HG03025 (cell line): ENCODE results near the gene HS1BP3.

Experiments used
- ATAC-seq: cut with Tn5 transposase; IDR thresholded peaks from one replicate; pipeline ENCODE4 v1.9.1; 2021; ENCODE audit warnings: mild to moderate bottlenecking, moderate library complexity; ENCODE audit not compliant: unreplicated experiment, low FRiP score

HS1BP3 gene

DNA sequence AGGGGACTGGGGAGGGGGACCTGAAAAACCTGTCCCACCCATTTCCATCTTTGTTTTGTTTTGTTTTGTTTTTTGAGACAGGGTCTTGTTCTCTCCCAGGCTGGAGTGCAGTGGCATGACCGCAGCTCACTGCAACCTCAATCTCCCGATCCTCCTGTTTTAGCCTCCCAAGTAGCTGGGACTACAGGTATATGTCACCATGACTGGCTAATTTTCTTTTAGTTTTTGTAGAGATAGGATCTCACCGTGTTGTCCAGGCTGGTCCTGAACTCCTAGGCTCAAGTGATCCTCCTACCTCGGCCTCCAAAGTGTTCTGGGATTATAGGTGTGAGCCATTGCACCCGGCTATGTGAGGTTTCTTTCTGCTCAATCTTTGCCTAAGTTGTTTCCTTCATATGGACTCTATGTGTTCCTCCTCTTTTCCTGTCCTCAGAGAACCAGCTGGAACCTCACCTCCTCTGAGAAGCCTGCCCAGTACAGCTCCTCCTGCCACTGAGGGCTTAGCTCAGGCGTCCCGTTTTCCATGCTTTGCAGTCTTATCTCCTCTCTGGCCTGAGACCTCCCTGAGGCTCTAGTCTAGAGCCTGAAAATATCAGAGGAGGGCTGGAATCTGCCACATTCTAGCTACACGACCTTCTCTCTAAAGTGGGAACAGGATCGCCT is 74.8 kb downstream of the HS1BP3 start:
- no peak for ATAC-seq

DNA sequence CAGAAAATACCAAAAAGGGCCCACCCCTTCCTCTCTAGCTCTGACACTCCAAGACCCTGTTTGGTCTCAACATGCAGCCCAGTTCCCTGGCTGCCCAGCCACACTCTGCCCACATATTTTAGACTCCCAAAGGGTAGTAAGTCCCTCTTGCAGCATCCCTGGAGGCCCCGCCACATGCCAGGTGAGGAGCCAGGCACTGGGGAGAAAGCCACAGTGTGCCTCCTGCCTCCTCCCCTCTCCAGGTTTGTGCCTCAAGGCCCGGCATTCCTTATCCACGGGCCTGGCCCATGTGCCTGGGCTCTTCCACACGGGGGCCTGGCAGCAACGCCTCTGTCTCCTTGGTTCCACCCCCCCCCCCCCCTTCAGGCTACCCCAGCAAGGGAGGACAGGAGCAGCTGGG is 75.5 kb downstream of the HS1BP3 start:
- ATAC-seq, result no peak

DNA sequence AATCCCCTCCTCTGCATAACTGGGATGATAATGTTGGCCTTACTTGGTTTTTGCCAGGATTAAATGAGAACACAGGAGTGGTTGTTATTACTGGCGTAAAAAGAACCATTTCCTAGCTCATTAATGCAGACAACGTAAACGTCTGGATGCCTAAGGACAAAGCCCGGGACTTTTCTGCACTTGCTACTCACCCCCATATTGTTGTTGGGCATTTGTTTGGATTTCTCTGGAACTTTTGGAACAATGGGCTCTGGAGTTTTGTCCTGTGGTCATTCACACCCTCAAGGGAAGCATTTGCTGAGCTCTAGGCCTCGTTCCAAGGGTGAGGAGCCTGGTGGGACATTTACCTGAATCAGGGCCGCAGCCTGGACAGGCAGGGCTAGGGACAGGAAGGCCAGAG is 76.0 kb downstream of the HS1BP3 start:
- ATAC-seq, result no peak

DNA sequence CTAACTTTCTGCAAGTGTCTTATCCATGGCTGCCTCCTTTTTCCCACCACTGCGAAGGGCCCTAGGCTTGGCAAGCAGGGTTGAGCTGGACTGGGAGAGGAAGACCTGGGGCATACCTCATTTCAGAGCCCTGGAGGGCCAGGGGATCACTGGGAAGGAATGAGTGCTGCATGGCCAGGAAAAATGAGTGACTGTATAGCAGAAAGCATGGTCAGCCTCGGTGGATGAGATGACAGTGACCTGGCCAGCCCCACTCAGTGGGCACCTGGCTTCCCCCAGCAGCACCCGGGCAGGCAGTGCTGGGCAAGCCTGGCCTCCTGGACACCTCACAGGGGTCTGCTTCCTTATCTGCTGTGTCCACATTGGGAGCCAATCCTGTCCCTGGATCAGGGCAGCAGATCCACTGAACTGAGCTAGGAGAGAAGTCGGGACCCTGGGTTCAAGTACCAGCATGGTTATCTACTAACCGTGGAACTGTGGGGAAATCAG is 76.4 kb downstream of the HS1BP3 start:
- no peak for ATAC-seq

DNA sequence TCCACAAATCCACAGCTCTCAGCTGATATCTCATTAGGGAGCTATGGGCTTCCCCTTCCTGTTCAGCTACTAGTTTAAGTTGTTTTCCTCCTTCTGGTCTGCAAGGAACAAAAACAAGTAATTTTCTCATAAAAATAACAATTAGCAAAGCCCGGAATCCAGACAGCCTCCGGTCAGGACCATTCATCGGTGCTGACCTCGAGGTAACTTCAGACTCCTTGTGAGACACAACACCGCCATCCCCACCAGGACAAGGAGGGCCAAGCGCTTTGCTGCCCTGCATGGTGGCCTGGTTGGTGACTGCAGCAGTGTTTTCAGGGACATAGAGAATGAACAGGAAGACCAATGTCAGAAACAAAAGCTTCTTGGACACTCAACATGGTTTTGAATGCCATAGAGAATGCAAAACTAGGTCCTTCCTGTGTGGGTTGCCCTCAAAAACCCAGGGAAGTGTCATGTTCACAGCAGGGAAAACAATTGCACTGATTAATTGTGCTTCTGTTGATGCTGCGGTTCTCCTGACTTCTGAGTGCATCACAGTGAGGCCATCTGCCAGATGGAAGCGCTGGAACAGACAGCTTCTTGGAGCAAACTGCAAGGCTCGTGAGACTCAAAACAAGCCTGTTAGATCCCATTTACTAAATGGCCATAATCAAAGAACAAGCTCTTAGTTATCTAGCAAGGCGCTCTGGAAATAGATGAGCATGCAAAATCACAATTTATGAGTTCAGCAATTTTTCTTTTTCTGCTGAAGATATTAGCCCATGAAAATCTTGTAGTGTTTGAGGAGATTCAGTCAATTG is 77.1 kb downstream of the HS1BP3 start:
- ATAC-seq, result no peak

DNA sequence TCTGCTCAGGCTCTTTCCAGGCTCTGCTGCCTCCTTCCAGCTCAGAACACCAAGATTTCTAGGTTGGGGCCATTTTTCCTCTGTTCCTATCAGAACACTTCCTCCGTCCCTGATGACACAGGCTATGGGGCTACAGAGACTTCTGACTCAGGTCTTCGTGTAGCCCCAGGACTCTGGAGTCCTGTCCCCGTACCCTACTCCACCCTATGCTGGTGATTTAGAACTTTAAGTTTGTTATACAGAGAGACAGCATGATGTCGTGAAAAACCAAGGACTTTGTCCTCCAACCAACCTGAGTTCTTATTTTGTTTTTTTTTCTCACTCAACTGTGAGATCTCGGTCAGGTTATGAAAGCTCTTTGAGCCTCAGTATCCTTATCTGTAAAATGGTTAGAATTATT is 78.7 kb downstream of the HS1BP3 start:
- no peak for ATAC-seq

DNA sequence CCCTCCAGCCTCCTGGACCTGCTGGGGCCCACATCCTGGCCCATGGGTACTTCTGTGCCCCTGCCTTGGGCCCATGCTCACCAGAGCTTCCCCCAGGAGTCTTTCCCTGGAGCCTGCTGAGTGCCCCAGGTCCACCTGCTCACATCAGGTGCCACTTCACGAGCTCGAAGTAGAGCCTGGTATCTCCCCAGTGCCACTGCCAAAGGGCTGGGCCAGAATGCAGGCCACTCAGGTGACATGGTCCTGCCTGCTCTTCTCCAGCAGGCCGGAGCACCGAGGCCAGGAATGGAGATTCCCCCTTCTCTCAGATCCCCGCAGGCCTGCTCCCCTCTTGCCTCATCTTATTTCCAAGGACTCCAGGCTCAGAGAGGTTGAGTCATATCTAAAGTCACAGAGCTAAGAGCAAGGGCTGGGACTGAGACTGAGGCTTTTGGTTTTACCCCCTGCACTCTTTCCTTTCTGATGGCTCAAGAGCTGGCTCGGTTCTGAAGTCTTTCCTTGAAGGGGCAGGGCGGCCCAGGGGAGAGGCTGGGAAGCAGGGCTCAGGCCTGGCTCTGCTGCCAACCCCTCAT is 79.2 kb downstream of the HS1BP3 start:
- ATAC-seq, result no peak

DNA sequence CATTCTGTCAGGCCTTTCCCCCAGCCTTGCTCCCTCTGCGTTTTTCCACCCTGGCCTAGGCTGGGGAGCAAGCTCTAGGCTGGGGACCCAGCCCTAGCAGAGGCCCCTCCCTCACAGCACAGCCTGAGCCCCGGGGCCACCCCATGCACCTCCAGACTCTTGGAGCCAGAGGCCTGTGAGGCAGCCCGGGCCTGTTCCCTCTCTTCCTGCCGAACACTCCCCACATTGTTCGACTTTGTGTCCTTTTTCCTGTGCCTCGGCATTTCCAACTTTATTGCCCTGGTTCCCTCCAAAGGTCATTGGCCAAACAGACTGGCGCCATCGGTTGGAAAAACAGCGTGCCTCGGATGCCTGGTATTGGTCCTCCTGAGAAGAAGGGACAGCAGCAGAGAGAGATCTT is 79.7 kb downstream of the HS1BP3 start:
- no peak for ATAC-seq

DNA sequence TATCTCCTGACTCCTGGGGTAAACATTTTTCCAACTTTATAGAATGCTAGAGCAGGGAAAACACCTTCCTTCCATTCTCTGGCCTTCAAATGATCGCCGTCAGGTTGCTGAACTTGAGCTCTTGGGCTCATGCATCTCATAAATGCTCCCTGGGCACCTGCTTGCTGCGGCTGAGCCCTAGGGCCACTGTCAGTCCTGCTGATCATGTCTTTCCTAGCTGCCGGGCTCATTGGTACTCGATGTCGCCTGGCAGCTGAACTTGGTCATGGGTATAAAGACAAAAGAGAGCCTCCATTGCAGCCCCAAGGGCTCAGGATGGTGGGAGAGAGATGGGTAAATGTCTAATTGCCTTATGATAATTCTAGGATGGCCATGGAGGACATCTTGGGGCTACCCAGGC is 80.6 kb downstream of the HS1BP3 start:
- ATAC-seq, result no peak

DNA sequence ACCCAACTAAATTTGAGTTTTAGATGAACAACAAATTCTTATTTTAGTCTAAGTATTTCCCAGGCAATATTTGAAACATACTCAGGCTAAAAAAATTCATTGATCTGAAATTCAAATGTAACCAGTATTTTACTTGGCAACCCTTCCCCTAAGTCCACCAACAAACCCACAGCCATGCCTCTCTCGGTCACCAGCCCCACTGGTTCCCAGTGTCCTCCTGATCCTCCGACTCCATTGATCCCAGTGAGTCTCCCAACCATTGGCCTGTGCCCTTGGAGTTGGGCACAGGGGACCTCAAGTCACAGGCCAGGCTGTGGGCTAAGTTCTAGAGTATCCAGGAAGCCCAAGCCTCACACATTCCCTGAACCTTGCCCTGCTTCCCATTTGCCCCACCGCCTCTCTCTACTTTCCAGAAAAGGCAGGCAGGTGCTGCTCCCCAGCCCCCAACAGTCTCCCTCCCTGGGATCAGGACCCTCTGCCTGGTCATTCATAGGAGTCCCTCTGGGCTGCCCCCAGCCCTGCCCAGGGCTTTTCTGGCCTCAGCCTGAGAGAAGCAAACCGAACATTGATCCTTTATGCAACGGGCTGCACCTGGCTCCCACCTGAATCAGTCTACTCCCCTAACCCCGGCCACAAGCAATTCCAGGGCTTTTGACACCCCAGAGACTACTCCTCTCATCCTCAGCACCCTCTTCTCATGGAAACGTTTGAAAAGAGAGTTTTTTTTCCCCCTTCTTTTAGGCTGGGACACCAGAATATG is 81.3 kb downstream of the HS1BP3 start:
- no peak for ATAC-seq

DNA sequence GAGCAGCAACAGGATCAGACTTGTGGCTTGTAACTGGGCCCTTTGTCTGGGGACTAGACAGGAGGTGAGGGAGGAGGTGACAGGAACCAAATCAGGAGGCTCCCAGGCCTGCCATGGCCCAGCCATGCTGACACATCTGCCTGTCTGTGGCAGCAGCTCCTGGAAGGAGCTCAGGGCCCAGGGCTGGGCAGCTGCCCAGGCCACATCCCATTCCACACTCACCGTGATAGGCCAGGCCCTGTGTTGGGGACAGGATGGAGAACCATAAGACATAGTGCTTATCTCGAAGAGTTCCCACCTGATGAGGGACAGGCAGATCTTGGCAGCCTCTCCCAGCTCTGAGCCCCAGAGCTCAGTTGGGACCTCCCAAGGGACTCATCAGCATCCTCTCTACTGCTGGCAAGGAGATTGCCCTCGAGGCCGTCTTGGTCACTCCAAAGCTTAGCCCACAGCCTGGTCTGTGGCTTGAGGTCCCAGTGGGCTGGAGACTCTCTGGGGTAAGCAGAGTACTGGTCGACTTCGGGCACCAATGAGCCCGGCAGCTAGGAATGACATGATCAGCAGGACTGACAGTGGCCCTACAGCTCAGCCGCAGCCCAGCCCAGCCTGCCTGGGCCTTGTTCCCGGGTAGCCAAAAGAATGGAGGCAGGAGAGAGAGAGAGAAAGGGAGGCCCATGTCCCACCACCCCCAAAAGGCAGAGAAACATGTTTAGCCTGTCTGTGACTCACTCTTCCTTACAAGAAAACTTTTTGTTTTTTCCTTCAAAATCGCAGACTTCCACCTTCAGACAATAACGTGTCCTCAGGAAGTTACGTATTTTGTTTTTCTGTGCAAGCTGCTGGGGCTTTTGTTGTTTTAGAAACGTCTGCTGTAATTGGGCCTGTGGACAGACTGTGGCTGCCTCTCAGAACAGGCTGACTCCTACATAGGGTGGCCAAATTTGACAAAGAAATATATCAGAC is 82.1 kb downstream of the HS1BP3 start:
- no peak for ATAC-seq

DNA sequence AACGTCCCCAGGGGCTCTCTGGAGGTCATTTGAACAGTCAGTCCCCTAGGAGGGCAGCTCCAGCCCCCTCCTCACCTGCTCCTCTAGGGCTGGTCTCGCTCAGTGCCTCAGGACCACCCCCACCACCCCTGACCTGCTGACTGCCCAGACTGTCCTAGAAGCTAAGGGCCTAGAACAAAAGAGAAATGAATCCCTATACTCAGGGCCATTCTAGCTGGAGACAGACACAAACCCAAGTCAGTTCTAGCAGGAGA is 83.0 kb downstream of the HS1BP3 start:
- ATAC-seq, result no peak
